Fibroblast of villous mesenchyme (primary cell): ENCODE data around the gene FAM20B. TPM values are rescaled to one million over a fixed set of nuclear protein-coding genes. Genes with fewer than 3 reads are reported as not detected.

Experiments
- DNase-seq: peaks from one replicate; pipeline ENCODE4 v3.0.0-alpha.2; 2010; ENCODE audit warnings: low read depth
- H3K4me3 ChIP-seq: 2 replicates; pipeline ENCODE4 v1.5.1; 2011; ENCODE audit warnings: low read depth, mild to moderate bottlenecking, low read length
- CTCF ChIP-seq: IDR thresholded peaks from 2 replicates; pipeline ENCODE4 v1.5.1; 2012; ENCODE audit warnings: low read depth, mild to moderate bottlenecking, low read length; ENCODE audit not compliant: insufficient read depth
- total RNA-seq: library from RNA; depleted of rRNA; stranded (reverse); fragments of >200 nt; gene quantifications from 2 replicates; pipeline ENCODE4 v1.2.3, GENCODE V29; 2012

The FAM20B gene
- total RNA-seq, 1 donor: 42.7 TPM

DNA sequence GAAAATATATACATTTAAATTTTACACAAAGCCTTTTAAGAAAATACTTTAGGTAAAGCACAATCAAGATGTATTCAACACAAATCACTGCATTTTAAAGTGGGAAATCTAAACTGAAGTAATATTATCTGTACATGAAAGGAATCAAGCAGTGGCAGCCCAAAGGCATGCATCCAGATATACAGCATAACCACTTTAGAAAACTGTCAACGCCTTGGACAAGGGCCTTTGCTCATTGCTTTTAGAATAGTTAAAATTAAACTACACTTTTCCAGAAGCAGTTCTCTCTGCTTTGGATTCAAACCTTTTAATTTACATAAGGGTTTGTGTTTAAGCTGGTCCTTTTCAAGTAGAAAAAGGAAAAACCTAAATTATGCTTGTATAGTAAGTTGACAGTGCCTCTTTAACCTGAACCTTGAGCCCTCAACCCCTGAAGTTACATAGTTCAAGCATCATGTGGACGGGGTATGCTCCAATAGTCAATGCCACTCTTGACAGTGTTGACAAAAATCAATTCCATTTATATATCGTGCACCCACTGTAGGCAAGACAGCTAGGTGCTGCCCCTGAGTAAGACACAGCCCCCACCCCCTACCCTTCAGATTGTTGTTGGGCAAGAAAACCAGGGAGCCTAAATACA lies 79.0 kb downstream of the FAM20B start:
- TF ChIP-seq CTCF: no peak
- DNase-seq: no peak
- no peak overlapping the region for H3K4me3 ChIP-seq

DNA sequence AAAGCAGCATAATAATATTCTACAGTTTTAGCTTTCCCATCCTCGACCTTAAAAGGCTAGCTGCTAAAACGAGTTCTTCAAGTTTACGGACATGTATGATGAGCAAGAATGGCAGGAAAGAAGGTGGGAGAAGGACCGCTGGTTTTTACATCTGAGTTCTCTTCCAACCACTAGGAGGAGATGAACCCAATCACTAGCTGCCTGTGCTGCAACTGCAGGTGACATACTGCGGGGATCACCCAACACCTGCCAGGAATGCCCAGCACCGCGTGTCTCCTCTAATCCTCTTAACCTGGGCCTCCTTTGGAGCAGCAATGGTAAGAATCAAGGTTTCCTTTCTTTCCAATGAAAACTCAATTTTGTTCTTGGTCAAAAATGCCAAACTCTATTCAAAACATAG lies 79.7 kb downstream of the FAM20B start:
- H3K4me3 ChIP-seq: no peak overlapping the region
- no peak for DNase-seq
- peak; percentile 47 for TF ChIP-seq CTCF

DNA sequence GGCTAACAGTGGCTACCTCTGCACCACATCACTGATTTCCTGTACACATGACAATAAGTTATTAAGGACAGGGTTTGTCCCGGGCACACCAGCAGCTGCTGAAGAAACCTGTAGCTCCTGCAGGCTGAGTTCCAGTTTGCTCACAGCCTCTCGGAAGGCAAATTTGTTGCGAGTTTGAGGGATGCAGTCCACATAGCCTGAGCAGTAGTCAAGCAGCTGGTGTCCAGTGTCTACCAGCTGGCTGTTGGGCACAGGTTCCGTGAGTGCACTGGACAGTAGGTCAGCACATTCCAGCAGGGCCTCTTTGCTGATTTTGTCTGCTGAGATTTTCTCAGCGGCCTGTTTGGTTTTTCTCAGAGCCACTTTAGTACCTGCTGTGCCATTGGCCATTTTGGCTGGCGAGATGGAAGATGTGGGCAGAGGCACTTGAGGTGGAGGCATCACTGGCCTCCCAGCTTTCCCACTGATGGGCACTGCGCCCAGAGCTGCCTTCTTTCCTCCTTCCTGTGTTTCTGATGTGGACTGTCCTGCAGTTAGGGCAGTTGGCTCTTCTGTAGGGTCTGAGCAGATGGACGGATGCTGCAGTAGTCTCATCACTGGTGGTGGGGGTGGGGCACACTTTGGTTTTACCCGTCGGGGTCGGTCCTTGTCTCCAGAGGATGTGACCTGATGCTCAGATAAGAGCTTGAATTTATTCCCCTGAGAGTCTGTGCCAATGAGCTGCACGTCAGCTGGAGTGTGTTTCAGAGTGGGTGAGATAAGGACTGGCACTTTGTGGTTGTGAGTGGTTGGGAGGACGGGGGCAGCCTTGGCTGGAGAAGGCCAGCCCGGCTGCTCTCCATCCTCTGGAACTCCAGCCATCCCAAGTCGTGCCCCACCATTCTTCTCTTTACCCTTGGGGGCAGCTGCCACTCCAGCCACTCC lies 82.3 kb downstream of the FAM20B start:
- no peak for DNase-seq
- H3K4me3 ChIP-seq: no peak overlapping the region
- no peak for TF ChIP-seq CTCF

- H3K4me3 ChIP-seq: no peak overlapping the region
- no peak for TF ChIP-seq CTCF
- no peak for DNase-seq
Observed at GRCh38 chr1:179108644-179109043, 83.0 kb downstream of the FAM20B start.

GRCh38 chr1:179115181-179115580 lies 89.5 kb downstream of the FAM20B start:
- H3K4me3 ChIP-seq: no peak overlapping the region
- no peak for TF ChIP-seq CTCF
- DNase-seq: no peak

GRCh38 chr1:179119513-179119912 lies 93.8 kb downstream of the FAM20B start:
- no peak for TF ChIP-seq CTCF
- no peak overlapping the region for H3K4me3 ChIP-seq
- no peak for DNase-seq
